Keratinocyte (primary cell): ENCODE results near the gene CKS1B. TPM values are rescaled to one million over a fixed set of nuclear protein-coding genes. Genes with fewer than 3 reads are reported as not detected.

Source experiments
- DNase-seq: peaks from one replicate; pipeline ENCODE4 v3.0.0-alpha.2; 2011; ENCODE audit warnings: low read depth, missing footprints, low spot score
- FAIRE-seq: peaks from 2 replicates; lab custom pipeline; 2011; peaks lifted over from hg19 to GRCh38; lab: Jason Lieb, UNC
- H2AFZ ChIP-seq: 2 replicates; pipeline ENCODE4 v1.6.0; 2012; ENCODE audit warnings: low read length, control low read depth, inconsistent platforms; ENCODE audit not compliant: control insufficient read depth
- H3K27ac ChIP-seq: 2 replicates; pipeline ENCODE4 v1.5.1; 2011; ENCODE audit warnings: low read length; ENCODE audit not compliant: control insufficient read depth, insufficient read depth
- H3K27me3 ChIP-seq: 3 replicates; pipeline ENCODE4 v1.6.0; 2011; ENCODE audit warnings: low read length; ENCODE audit not compliant: control insufficient read depth, insufficient read depth; ENCODE audit errors: extremely low read depth
- H3K36me3 ChIP-seq, 2 experiments: 2 replicates in 1 of 2; 3 replicates in 1 of 2; pipeline ENCODE4 v1.5.1; 2011; ENCODE audit warnings: low read length in 2 of 2, mild to moderate bottlenecking in 1 of 2; ENCODE audit not compliant: control insufficient read depth in 2 of 2, insufficient read depth in 2 of 2; ENCODE audit errors: extremely low read depth in 1 of 2
- H3K4me1 ChIP-seq: 3 replicates; pipeline ENCODE4 v1.5.1; 2011; ENCODE audit warnings: low read length; ENCODE audit not compliant: control insufficient read depth, insufficient read depth; ENCODE audit errors: extremely low read depth
- H3K4me2 ChIP-seq: 3 replicates; pipeline ENCODE4 v1.6.0; 2011; ENCODE audit warnings: low read depth, low read length; ENCODE audit not compliant: control insufficient read depth, insufficient read depth; ENCODE audit errors: extremely low read depth
- H3K4me3 ChIP-seq, 3 experiments: fragments of 200-600 bp in 1 of 3; sonication (generic) in 1 of 3; 2 replicates in 2 of 3; 3 replicates in 1 of 3; pipeline ENCODE4 v1.5.1; 2011 to 2016; ENCODE audit warnings: low read length in 3 of 3, mild to moderate bottlenecking in 3 of 3, control low read depth in 2 of 3, inconsistent platforms in 1 of 3, low read depth in 1 of 3, mixed read lengths in 1 of 3, mixed run types in 1 of 3, moderate library complexity in 1 of 3; ENCODE audit not compliant: control insufficient read depth in 2 of 3, insufficient read depth in 2 of 3; ENCODE audit errors: extremely low read depth in 1 of 3
- H3K79me2 ChIP-seq: 2 replicates; pipeline ENCODE4 v1.6.0; 2012; ENCODE audit warnings: low read length; ENCODE audit not compliant: control insufficient read depth, insufficient read depth
- H3K9ac ChIP-seq: 3 replicates; pipeline ENCODE4 v1.6.0; 2011; ENCODE audit warnings: low read length; ENCODE audit not compliant: control insufficient read depth, insufficient read depth; ENCODE audit errors: extremely low read depth
- H3K9me1 ChIP-seq: 3 replicates; pipeline ENCODE4 v1.6.0; 2011; ENCODE audit warnings: low read length; ENCODE audit not compliant: control insufficient read depth, insufficient read depth; ENCODE audit errors: extremely low read depth
- H3K9me3 ChIP-seq: 2 replicates; pipeline ENCODE4 v1.5.1; 2012; ENCODE audit warnings: low read depth, low read length; ENCODE audit not compliant: control insufficient read depth
- H4K20me1 ChIP-seq: 3 replicates; pipeline ENCODE4 v1.6.0; 2011; ENCODE audit warnings: low read length; ENCODE audit not compliant: control insufficient read depth, insufficient read depth; ENCODE audit errors: extremely low read depth
- CTCF ChIP-seq, 3 experiments: IDR thresholded peaks in 1 of 3; conservative IDR thresholded peaks in 1 of 3; optimal IDR thresholded peaks in 1 of 3; 2 replicates in 2 of 3; 3 replicates in 1 of 3; pipeline versions ENCODE3 to v1.5.1; 2011; ENCODE audit warnings: low read length in 3 of 3, mild to moderate bottlenecking in 3 of 3, moderate library complexity in 2 of 3, control low read depth in 1 of 3, inconsistent platforms in 1 of 3; ENCODE audit not compliant: insufficient read depth in 2 of 3; ENCODE audit errors: extremely low read depth in 1 of 3
- EZH2 ChIP-seq: IDR thresholded peaks from one replicate; pipeline ENCODE4 v1.6.1; 2012; ENCODE audit warnings: inconsistent platforms, mild to moderate bottlenecking, low read length, moderate library complexity
- dilution Hi-C: fragments of 300-500 bp; cut with MboI; formaldehyde crosslinking; loops from one replicate; pipeline ENCODE4 v1.7.0; 2020; ENCODE audit warnings: low sequenced_read_pairs; ENCODE audit not compliant: extremely low pct_ligation_motif_present
- polyA plus RNA-seq, 5 experiments: library from polyadenylated mRNA; depleted of rRNA in 3 of 5; stranded (reverse) in 3 of 5; stranded (forward) in 1 of 5; unstranded in 1 of 5; fragments of >200 nt; gene quantifications; 1 replicate in 1 of 5; 2 replicates in 3 of 5; 3 replicates in 1 of 5; pipeline versions ENCODE4 v1.2.1 to v1.2.3, GENCODE V29; 2011 to 2012; ENCODE audit warnings: missing spikeins in 2 of 5, low read depth in 1 of 5, low replicate concordance in 1 of 5

Gene CKS1B
- polyA plus RNA-seq, 1 donor (not counting 4 experiments of a cell fraction or from before 2014, with no cell fraction given), result 300 TPM

GRCh38 chr1:154961207-154962155 is 13.0 kb upstream of the CKS1B start, which contains the start of gene PYGO2:
PYGO2 (minus strand) TSS chr1:154961782; CDS start chr1:154961576, 206 bp downstream.
- no peaks in the 10 kb centered on the region for H3K9me1 ChIP-seq
- H3K36me3 ChIP-seq, result peaks cover 30 to 46% of the 10 kb centered on the region in 2 experiments
- H4K20me1 ChIP-seq, result no peaks in the 10 kb centered on the region
- H3K27ac ChIP-seq, result peak within 1 kb of the TSS; percentile 81
- FAIRE-seq (no peak), DNase-seq (no peak)
- dilution Hi-C loops, result no loop called here
- H3K9me3 ChIP-seq, result no peaks in the 10 kb centered on the region
- TF ChIP-seq EZH2 (no peak), CTCF (optimal IDR thresholded peaks at IDR 0.05 in 1 of 3, IDR thresholded peaks at IDR 0.05 in 1 of 3, conservative IDR thresholded peaks at IDR 0.05 in 1 of 3; ENCODE audit: extremely low read depth in 1 of 3, insufficient read depth in 2 of 3, low read length in 3 of 3) (peak; percentile 31 to 62 (median 44))
- H3K79me2 ChIP-seq, result peaks cover 32% of the 10 kb centered on the region
- H2AFZ ChIP-seq, result peak within 1 kb of the TSS; percentile 75
- H3K9ac ChIP-seq, result peak within 1 kb of the TSS; percentile 87
- H3K4me1 ChIP-seq, result peaks cover 33% of the 10 kb centered on the region
- no peaks in the 10 kb centered on the region for H3K27me3 ChIP-seq
- peak within 1 kb of the TSS; percentile 100 for H3K4me2 ChIP-seq
- peak within 1 kb of the TSS; percentile 62 to 96 (median 90) for H3K4me3 ChIP-seq

GRCh38 chr1:154962156-154962749 is 12.2 kb upstream of the CKS1B start:
- Histone ChIP-seq H3K4me2 (peak overlapping the region; percentile 100), H3K36me3 (peaks cover 31 to 53% of the 10 kb centered on the region in 2 experiments), H3K27ac (peak overlapping the region; percentile 81), H3K79me2 (peaks cover 38% of the 10 kb centered on the region), H3K4me1 (peaks cover 25% of the 10 kb centered on the region), H3K9me1 (no peaks in the 10 kb centered on the region), H3K4me3 (peak overlapping the region; percentile 62 to 90 (median 70)), H4K20me1 (no peaks in the 10 kb centered on the region), H3K9ac (peak overlapping the region; percentile 87), H3K27me3 (no peaks in the 10 kb centered on the region), H2AFZ (no peak overlapping the region), H3K9me3 (no peaks in the 10 kb centered on the region)
- no peak for DNase-seq
- dilution Hi-C loops, result no loop called here
- no peak for FAIRE-seq
- no peak for TF ChIP-seq CTCF (optimal IDR thresholded peaks at IDR 0.05 in 1 of 3, IDR thresholded peaks at IDR 0.05 in 1 of 3, conservative IDR thresholded peaks at IDR 0.05 in 1 of 3; ENCODE audit: extremely low read depth in 1 of 3, insufficient read depth in 2 of 3, low read length in 3 of 3)
- no peak for TF ChIP-seq EZH2
